HEK293 (cell line): ENCODE results near the gene PALM.
"Not testable (repeated sequence)": the region's sequence is repeated elsewhere in the genome, so short reads cannot be mapped to it uniquely, and the experiment has no call there.

Experiments
- CTCF ChIA-PET: fragments of 350-600 bp; formaldehyde crosslinking; extraction: SDS; loops from one replicate; lab custom pipeline; 2021; ENCODE audit warnings: antibody characterized with exemption; lab: Yijun Ruan, JAX
- POLR2A ChIA-PET: fragments of 300-600 bp; formaldehyde crosslinking; extraction: SDS; loops from one replicate; lab custom pipeline; 2020; ENCODE audit warnings: antibody characterized with exemption, inconsistent platforms; lab: Yijun Ruan, JAX
- H3K27ac ChIP-seq: fragments of 200-500 bp; sonication (Bioruptor generic); 2 replicates; pipeline ENCODE4 v1.5.1; 2014; ENCODE audit warnings: low read depth, low read length, control low read depth, inconsistent platforms; ENCODE audit errors: extremely low read depth
- H3K36me3 ChIP-seq, 2 experiments: fragments of 200-500 bp in 1 of 2; sonication (Bioruptor generic) in 1 of 2; 1 replicate in 1 of 2; 2 replicates in 1 of 2; pipeline ENCODE4 v1.5.1; 2014 to 2017; ENCODE audit warnings: inconsistent platforms in 2 of 2, low read length in 2 of 2; ENCODE audit not compliant: control insufficient read depth in 2 of 2, insufficient read depth in 1 of 2
- H3K4me1 ChIP-seq: fragments of 200-500 bp; sonication (Bioruptor generic); 2 replicates; pipeline ENCODE4 v1.5.1; 2014; ENCODE audit warnings: mild to moderate bottlenecking, low read length, inconsistent platforms; ENCODE audit not compliant: control insufficient read depth, insufficient read depth
- H3K4me3 ChIP-seq: 2 replicates; pipeline ENCODE4 v1.5.1; 2011; ENCODE audit warnings: low read depth, mild to moderate bottlenecking, control low read depth, low read length, moderate library complexity
- H3K9me3 ChIP-seq: fragments of 200-500 bp; sonication (Bioruptor generic); 2 replicates; pipeline ENCODE4 v1.5.1; 2014; ENCODE audit warnings: low read depth, low read length, inconsistent platforms; ENCODE audit not compliant: control insufficient read depth, insufficient read depth
- KLF1 ChIP-seq: fragments of 450-650 bp; formaldehyde crosslinking; IDR thresholded peaks from 2 replicates; pipeline ENCODE4 v1.5.1; 2016; ENCODE audit warnings: missing biosample characterization, missing genetic modification characterization
- KLF7 ChIP-seq: fragments of 450-650 bp; formaldehyde crosslinking; IDR thresholded peaks from 2 replicates; pipeline ENCODE4 v1.5.1; 2016; ENCODE audit warnings: missing biosample characterization, missing genetic modification characterization, borderline replicate concordance
- SETDB1 ChIP-seq: IDR thresholded peaks from one replicate; pipeline ENCODE4 v1.6.1; 2017; ENCODE audit warnings: mild to moderate bottlenecking, low read length, moderate library complexity, mixed read lengths; ENCODE audit not compliant: insufficient read length
- ZBTB20 ChIP-seq: fragments of 450-650 bp; formaldehyde crosslinking; IDR thresholded peaks from 2 replicates; pipeline ENCODE4 v1.5.1; 2016; ENCODE audit warnings: missing biosample characterization, missing genetic modification characterization
- ZNF114 ChIP-seq: fragments of 450-650 bp; formaldehyde crosslinking; IDR thresholded peaks from 2 replicates; pipeline ENCODE4 v1.5.0; 2017; ENCODE audit warnings: missing biosample characterization, missing genetic modification characterization
- ZNF335 ChIP-seq: fragments of 450-650 bp; formaldehyde crosslinking; conservative IDR thresholded peaks from 2 replicates; pipeline ENCODE4 v1.5.1; 2016; ENCODE audit warnings: missing biosample characterization, missing genetic modification characterization
- ZNF354C ChIP-seq: fragments of 450-650 bp; formaldehyde crosslinking; IDR thresholded peaks from 2 replicates; pipeline ENCODE4 v1.5.1; 2016; ENCODE audit warnings: missing biosample characterization, missing genetic modification characterization, low read depth, borderline replicate concordance
- ZNF433 ChIP-seq: fragments of 450-650 bp; formaldehyde crosslinking; IDR thresholded peaks from 2 replicates; pipeline ENCODE4 v1.5.1; 2016; ENCODE audit warnings: missing biosample characterization, missing genetic modification characterization, low read depth
- TF ChIP-seq, protein P1 (sequence below): fragments of 450-650 bp; formaldehyde crosslinking; IDR thresholded peaks from 2 replicates; pipeline ENCODE4 v1.5.1; 2016; ENCODE audit warnings: missing biosample characterization, missing genetic modification characterization
- TF ChIP-seq, protein P2 (sequence below): fragments of 450-650 bp; formaldehyde crosslinking; IDR thresholded peaks from 2 replicates; pipeline ENCODE4 v1.5.1; 2016; ENCODE audit warnings: missing biosample characterization, missing genetic modification characterization
- TF ChIP-seq, protein P3 (sequence below): fragments of 450-650 bp; formaldehyde crosslinking; IDR thresholded peaks from 2 replicates; pipeline ENCODE4 v1.5.1; 2016; ENCODE audit warnings: missing biosample characterization, missing genetic modification characterization
- TF ChIP-seq, protein P4 (sequence below): fragments of 450-650 bp; formaldehyde crosslinking; IDR thresholded peaks from 2 replicates; pipeline ENCODE4 v1.5.1; 2017; ENCODE audit warnings: missing biosample characterization, missing genetic modification characterization

The PALM gene

DNA sequence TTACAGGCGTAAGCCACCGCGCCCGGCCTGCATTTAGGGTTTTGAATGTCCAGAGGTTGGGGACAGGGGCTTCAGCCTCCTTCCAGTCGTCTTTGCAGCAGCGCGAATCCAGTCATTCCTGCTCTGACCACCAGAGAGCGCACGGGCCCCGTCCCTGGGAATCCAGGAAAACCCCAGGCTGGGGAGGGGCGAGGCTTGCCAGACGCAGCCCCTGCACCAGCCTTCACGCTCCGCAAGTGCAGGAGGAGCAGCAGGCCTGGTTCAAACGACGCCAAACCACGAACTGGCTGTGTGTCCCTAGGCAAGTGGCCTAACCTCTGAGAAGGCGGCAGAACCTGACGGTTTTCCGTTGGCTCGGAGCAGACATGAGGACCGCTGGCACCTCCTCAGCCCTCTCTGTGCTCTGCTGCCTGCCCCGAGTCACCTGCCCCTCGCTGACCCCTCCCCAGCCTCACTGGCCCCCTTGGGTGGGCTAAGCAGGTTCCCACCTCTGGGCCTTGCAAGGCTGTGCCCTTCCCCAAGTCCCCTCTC lies 43.8 kb upstream of the PALM start (continued):
- TF ChIP-seq ZNF335 (tag by site-specific recombination): peak; percentile 44; the same call in 1 of the 2 replicates
- TF ChIP-seq KLF7 (tag by site-specific recombination): peak; percentile 47; the same call in 1 of the 2 replicates
- peak; percentile 37; the same call in 1 of the 2 replicates for TF ChIP-seq ZBTB20 (tag by site-specific recombination)
- TF ChIP-seq, protein P1, sequence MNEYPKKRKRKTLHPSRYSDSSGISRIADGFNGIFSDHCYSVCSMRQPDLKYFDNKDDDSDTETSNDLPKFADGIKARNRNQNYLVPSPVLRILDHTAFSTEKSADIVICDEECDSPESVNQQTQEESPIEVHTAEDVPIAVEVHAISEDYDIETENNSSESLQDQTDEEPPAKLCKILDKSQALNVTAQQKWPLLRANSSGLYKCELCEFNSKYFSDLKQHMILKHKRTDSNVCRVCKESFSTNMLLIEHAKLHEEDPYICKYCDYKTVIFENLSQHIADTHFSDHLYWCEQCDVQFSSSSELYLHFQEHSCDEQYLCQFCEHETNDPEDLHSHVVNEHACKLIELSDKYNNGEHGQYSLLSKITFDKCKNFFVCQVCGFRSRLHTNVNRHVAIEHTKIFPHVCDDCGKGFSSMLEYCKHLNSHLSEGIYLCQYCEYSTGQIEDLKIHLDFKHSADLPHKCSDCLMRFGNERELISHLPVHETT (tag by site-specific recombination): peak; percentile 21; the same call in 1 of the 2 replicates
- TF ChIP-seq, protein P2, sequence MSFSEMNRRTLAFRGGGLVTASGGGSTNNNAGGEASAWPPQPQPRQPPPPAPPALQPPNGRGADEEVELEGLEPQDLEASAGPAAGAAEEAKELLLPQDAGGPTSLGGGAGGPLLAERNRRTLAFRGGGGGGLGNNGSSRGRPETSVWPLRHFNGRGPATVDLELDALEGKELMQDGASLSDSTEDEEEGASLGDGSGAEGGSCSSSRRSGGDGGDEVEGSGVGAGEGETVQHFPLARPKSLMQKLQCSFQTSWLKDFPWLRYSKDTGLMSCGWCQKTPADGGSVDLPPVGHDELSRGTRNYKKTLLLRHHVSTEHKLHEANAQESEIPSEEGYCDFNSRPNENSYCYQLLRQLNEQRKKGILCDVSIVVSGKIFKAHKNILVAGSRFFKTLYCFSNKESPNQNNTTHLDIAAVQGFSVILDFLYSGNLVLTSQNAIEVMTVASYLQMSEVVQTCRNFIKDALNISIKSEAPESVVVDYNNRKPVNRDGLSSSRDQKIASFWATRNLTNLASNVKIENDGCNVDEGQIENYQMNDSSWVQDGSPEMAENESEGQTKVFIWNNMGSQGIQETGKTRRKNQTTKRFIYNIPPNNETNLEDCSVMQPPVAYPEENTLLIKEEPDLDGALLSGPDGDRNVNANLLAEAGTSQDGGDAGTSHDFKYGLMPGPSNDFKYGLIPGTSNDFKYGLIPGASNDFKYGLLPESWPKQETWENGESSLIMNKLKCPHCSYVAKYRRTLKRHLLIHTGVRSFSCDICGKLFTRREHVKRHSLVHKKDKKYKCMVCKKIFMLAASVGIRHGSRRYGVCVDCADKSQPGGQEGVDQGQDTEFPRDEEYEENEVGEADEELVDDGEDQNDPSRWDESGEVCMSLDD (tag by site-specific recombination): 0 out of 2 replicates have a peak, but pooled peaks have one; percentile 32
- 0 out of 2 replicates have a peak, but pooled peaks have one; percentile 23 for TF ChIP-seq KLF1
- no peak for TF ChIP-seq ZNF354C (tag by site-specific recombination)
- TF ChIP-seq, protein P3, sequence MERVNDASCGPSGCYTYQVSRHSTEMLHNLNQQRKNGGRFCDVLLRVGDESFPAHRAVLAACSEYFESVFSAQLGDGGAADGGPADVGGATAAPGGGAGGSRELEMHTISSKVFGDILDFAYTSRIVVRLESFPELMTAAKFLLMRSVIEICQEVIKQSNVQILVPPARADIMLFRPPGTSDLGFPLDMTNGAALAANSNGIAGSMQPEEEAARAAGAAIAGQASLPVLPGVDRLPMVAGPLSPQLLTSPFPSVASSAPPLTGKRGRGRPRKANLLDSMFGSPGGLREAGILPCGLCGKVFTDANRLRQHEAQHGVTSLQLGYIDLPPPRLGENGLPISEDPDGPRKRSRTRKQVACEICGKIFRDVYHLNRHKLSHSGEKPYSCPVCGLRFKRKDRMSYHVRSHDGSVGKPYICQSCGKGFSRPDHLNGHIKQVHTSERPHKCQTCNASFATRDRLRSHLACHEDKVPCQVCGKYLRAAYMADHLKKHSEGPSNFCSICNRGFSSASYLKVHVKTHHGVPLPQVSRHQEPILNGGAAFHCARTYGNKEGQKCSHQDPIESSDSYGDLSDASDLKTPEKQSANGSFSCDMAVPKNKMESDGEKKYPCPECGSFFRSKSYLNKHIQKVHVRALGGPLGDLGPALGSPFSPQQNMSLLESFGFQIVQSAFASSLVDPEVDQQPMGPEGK (tag by site-specific recombination): peak; percentile 73
- no peak for TF ChIP-seq ZNF114 (tag by site-specific recombination)

DNA sequence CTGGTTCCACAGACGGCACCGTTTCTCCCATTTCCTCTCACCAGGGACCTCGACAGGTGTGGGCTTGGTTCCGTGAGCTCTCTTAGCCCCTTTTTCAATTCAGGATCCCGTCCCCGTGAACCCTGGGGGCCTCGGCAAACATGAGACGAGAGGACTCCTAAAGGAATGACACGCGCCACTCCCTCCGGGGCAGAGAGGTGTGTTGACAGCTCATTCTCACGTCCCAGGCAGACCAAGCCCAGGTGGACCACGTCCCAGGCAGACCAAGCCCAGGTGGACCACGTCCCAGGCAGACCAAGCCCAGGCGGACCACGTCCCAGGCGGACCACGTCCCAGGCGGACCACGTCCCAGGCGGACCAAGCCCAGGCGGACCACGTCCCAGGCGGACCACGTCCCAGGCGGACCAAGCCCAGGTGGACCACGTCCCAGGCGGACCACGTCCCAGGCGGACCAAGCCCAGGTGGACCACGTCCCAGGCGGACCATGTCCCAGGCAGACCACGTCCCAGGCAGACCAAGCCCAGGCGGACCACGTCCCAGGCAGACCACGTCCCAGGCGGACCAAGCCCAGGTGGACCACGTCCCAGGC lies 41.7 kb upstream of the PALM start:
- H3K4me1 ChIP-seq, H3K36me3 ChIP-seq, POLR2A ChIA-PET, H3K9me3 ChIP-seq, H3K4me3 ChIP-seq, H3K27ac ChIP-seq: not testable (repeated sequence)
- CTCF ChIA-PET: interaction anchor here (0.8 to 1.1 kb wide), 3 partner anchors 10 to 67 kb away, joined by 3 to 4 read pairs (median 3); no protein-coding TSS in a partner anchor
- TF ChIP-seq SETDB1: peak; percentile 31

DNA sequence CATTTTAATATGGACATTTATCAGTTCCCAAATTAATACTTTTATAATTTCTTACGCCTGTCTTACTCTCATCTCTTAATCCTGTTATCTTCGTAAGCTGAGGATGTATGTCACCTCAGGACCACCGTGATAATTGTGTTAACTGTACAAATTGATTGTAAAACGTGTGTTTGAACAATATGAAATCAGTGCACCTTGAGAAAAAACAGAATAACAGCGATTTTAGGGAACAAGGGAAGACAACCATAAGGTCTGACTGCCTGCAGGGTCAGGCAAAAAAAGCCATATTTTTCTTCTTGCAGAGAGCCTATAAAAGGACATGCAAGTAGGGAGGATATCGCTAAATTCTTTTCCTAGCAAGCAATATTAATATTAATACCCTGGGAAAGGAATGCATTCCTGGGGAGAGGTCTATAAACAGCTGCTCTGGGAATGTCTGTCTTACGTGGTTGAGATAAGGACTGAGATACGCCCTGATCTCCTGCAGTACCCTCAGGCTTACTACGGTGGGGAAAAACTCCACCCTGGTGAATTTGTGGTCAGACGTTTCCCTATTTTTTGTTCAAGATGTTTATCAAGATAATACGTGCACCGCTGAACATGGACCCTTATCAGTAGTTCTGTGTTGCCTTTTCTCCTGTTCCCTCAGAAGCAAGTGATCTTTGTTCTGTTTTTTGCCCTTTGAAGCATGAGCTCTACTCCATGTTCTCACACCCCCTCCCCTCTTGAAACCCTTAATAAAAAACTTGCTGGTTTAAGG lies 39.9 kb upstream of the PALM start:
- TF ChIP-seq, protein P4, sequence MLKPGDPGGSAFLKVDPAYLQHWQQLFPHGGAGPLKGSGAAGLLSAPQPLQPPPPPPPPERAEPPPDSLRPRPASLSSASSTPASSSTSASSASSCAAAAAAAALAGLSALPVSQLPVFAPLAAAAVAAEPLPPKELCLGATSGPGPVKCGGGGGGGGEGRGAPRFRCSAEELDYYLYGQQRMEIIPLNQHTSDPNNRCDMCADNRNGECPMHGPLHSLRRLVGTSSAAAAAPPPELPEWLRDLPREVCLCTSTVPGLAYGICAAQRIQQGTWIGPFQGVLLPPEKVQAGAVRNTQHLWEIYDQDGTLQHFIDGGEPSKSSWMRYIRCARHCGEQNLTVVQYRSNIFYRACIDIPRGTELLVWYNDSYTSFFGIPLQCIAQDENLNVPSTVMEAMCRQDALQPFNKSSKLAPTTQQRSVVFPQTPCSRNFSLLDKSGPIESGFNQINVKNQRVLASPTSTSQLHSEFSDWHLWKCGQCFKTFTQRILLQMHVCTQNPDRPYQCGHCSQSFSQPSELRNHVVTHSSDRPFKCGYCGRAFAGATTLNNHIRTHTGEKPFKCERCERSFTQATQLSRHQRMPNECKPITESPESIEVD (tag by site-specific recombination): peak; percentile 38; the same call in 1 of the 2 replicates
- TF ChIP-seq SETDB1 (peak; percentile 78), ZNF433 (tag by site-specific recombination) (0 out of 2 replicates have a peak, but pooled peaks have one; percentile 10)
- POLR2A ChIA-PET: interaction anchor here (1.2 kb wide), 1 partner anchor 8 kb away, joined by 3 read pairs; the partner anchor contains the start of gene FSTL3
- CTCF ChIA-PET: interaction anchor here (0.6 to 1.0 kb wide), 3 partner anchors 9 to 351 kb away, joined by 3 read pairs; no protein-coding TSS in a partner anchor
- H3K27ac ChIP-seq, H3K4me1 ChIP-seq, H3K9me3 ChIP-seq, H3K36me3 ChIP-seq, H3K4me3 ChIP-seq: not testable (repeated sequence)
